Stimulated activated CD4-positive, alpha-beta T cell treated with anti-CD3 and anti-CD28 coated beads, TNF-alpha, amount 100 ng/mL, for 48 hours (primary cell): ENCODE measurements around the gene ERC1.

ENCODE experiments used
- DNase-seq, 3 donors: peaks; one replicate each; pipeline ENCODE4 v3.0.0-alpha.2; 2020; ENCODE audit warnings: low read depth in 3 of 3

The ERC1 gene

DNA sequence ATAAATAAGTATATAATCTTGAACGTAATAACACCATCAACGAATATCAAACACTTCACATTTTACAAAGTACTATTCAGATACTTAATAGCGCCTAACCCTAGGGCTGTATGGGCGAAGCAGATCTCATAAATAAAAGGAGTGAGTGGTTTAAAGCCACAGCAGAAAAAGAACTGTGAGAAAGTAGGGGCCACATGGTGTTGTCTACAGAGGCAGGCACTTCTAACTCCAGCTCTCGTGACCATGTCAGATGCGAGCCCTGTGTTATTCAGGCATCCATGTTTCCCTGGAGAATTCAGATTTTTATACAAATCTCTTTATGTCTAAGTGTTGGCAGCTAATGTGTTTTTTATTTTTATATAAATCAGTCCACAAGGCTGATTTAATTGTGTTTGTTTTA lies 391.1 kb downstream of the ERC1 start:
- DNase-seq = no peak

DNA sequence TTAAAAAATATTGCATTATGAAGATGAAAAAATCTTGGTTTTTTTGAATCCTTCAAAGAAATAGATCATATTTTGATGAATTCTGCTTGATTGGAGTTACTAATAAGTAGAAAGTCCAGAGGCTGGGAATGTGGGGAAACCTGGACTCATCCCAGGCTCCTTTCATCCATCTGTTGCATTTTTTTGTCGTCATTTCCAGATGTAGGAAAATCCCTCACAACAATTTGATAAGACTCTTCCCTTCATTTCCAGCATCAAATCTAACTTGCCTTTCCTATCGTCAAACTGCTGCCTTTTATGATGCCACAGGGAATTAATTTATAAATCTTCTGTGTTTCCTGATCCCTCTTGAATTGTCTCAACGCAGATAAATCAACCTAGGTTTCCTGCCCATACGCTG lies 391.8 kb downstream of the ERC1 start:
- DNase-seq = no peak

DNA sequence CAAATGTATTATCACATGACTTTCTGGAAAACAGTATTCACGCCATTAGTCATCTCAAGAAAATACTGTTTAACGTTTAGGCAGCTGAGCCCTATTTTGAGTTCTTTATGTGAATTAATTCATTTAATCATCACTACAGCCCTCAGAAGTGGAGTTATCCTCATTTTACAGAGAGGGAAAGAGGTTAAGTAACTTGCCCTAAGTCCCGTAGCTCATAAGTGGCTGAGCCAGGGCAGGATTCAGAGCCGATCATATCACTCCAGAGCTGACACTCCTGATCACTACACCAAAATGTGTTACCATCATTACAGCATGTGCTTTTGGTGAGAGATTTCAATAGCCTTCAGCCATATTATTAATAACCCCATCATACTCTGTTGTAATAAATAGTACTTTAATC lies 392.7 kb downstream of the ERC1 start:
- no peak for DNase-seq

DNA sequence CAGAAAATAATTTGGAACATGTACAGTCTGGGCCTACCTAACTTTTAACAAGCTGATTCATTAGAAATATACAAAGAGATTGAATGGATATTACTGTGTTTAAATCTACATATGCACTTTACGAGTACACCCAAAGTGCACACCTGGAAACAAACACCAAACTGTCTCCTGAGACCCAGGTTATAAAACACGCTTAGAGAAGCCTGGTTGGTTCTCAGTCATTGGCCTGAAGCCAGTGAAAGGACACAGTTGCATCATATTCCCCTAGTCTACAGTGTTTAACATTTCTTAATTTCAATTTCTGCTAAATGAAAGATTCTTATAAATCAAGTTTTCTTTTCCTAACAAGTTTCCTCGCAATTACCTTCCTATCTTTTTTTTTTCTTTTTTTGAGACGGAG lies 393.9 kb downstream of the ERC1 start:
- no peak for DNase-seq

DNA sequence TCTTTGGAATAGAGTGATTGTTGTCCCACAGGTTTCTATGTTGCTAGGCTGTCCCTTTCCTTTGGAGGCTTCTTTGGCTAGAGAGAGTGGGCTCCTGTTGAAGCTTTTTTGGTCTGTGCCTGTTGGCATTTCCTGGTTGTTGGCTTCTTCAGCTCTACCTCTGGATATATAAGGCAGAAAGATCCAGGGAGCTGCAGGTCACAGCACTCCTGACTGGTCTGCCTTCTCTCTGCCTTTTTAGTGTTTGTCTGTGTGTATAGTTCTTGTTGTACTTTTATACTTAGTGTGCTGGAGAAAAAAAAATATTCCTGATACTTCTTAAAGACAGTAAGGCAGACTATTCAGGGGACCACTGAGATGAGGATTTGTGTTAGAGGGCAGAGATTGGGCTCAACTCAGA lies 400.7 kb downstream of the ERC1 start:
- DNase-seq = no peak

DNA sequence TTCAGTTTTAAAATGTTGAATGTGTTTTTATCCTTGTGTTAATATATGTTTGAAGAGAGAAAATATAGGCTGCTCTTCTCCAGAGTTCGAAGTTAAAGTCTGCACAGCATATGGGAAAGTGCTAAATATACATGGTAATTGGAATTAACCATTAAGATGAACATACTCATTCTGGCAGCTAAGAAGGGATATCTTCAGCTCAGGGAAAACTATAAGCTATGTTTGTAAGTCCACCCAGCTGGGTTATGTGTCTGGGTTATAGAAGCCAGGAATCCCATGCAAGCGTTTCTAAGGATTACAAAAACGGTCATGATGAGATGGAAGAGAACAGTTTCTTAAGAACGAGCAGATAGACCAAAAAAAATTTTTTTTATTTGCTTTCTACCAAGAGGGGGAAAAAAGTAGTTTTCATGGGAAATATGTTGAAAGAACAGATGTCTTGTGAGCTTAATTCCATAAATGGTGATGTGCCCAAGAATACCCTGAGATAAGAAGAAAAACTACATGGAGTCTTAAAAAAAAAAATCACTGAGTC lies 404.5 kb downstream of the ERC1 start:
- no peak for DNase-seq

DNA sequence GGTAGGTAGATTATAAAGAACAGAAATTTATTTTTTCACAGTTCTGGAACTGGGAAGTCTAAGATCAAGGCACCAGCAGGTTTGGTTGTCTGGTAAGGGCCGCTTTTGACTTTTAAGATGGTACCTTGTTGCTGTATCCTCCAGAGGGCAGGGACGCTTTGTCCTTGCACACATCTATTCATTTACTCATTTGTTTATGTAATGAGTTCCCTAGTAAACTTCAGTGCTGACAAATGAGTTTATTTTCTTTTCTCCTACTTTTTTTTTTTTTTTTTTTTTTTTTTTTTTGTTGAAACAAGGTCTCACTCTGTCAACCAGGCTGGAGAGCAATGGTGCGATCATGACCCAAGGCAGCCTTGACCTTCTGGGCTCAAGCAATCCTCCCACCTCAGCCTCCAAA lies 407.6 kb downstream of the ERC1 start:
- DNase-seq = no peak

DNA sequence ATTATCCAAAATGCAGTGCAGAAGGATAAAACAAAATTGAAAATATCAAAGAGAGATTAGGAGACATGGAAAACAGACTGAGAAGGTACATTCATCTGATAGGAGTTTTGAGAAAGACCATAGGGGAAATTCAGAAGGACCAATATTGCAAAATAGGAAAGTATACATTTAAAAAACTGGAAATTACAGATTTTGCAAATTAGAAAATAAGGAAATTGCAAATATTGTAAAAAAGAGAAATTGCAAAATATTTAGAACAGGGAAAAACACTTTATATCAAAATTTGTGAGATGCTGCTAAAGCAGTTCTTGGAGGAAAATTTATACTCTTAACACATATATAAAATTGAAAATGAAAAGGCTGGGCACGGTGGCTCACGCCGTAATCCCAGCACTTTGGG lies 410.9 kb downstream of the ERC1 start:
- no peak for DNase-seq

DNA sequence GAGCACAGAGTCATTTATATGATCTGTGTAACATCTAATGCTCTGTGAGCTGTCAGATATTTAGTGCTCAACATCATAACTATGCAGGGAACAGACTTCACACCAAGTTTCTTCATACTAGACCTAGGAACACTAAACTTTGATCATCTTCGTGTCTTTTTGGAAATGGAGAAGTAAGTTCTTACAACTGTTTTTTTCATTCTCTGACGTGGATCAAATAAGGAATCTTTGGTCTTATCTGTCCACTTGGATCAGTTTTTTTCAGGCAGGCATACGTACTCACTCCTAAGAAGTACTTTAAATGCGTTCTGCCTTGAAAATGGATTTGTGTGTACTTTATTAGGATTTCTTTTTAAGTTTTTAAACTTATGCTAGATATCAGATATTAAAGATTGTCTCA lies 412.4 kb downstream of the ERC1 start:
- no peak for DNase-seq

DNA sequence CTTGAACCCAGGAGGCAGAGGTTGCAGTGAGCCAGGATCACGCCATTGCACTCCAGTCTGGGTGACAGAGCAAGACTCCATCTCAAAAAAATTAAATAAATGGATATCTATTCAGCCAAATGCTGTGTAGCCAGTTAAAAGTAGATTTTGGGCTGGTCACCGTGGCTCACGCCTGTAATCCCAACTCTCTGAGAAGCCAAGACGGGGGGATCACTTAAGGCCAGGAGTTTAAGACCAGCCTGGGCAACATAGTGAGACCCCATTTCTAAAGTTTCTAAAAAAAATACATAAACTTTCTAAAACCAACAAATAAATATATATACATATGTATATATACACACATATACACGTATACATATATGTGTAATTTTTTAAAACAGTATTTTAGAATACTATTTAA lies 414.6 kb downstream of the ERC1 start:
- DNase-seq = no peak

DNA sequence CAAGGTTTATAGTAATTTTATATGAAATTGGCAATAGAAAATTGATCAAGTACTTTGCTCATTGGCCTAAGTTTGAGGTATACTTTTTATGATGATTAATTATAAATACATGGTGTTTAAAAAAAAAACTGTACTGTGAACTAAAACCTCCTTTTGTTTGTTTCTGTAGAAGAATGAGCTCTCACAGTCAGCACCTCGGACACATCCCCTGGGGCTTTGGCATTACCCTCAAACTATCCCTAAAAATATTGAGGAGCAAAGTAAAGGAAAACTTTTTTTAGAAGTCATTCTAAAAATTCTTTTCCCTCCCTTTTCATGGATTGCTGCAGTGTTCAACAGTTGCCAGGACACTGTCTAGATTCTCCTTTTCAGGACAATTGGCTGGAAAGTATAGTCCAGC lies 419.8 kb downstream of the ERC1 start:
- no peak for DNase-seq

DNA sequence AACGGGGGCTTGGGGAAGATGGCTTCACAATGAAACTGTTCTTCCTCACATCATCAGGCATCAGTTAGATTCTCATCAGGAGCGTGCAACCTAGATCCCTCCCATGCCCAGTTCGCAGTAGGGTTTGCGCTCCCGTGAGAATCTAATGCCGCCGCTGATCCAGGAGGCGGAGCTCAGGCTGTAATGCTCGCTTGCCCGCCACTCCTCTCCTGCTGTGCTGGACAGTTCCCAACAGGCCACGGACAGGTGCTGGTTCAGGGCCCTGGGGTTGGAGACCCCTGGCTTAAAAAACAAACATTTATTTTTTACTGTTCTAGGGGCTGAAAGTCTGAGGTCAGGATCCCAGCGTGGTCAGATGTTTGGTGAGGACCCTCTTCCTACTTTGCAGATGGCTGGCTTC lies 422.9 kb downstream of the ERC1 start:
- DNase-seq = no peak

DNA sequence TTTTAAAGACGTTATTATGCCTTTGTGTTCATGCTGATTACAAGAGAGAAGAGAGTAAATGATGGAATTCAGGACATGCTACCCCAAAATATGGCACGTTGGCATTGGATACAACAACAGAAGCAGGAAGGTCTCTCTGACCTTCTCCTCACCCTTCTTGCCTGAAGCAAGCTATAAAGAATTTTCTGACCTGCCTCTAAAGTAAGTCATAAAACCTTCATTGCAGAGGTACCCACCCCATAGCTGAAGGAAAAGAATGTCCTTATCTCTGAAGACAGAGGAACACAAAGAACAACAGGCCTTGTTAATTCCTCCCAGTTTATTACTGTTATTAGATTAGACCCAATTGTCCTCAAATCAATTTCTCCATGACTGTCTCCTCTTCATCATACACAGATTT lies 427.1 kb downstream of the ERC1 start:
- no peak for DNase-seq

DNA sequence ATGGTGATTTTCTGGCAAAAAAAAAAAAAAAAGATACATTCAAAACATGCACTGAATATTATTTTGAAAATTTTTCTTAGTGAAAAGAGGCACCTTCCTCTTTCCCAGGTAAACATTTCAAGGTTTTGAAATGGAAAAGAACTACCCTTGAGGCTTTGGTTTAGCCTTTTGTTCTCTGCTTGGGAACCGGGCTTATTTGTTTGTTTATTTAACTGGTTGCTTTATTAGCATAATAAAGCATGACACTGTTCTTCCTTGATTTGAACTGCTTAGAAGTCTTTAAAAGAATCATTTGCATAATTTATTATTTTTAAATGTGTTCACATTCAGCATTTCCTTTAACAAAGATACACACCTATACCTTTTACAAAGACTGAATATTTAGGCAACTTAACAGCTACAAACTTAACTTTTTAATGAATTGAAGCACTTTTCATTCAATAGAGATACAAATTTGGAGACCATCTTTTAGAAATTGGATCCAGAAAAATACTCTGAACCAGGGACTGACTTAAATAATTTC lies 428.9 kb downstream of the ERC1 start:
- no peak for DNase-seq

DNA sequence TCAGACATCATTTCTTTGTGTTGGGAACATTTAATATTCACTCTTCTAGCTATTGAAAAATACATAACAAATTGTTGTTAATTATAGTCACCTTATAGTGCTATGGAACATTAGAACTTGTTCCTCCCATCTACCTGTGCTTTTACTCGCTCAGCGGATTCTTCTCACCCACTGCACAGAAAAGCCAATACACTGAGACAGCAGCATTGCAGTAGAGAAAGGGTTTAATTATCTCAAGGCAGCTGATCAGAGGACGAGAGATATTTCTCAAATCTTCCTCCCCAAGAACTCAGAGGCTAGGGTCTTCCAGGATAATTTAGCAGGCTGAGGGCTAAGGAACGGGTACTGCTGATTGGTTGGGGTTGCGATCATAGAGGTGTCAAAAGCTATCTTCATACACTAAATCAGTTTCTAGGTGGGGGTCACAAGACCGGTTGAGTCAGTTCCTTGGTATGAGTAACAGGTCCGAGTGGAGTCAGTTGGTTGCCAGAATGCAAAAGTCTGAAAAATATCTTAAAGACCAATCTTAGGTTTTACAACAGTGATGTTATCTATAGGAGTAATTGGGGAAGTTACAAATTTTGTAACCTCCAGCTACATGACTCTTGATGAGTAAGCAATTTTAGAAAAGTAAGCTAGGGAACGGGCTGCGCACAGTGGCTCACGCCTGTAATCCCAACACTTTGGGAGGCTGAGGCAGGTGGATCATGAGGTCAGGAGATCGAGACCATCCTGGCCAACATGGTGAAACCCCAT lies 430.2 kb downstream of the ERC1 start:
- no peak for DNase-seq

DNA sequence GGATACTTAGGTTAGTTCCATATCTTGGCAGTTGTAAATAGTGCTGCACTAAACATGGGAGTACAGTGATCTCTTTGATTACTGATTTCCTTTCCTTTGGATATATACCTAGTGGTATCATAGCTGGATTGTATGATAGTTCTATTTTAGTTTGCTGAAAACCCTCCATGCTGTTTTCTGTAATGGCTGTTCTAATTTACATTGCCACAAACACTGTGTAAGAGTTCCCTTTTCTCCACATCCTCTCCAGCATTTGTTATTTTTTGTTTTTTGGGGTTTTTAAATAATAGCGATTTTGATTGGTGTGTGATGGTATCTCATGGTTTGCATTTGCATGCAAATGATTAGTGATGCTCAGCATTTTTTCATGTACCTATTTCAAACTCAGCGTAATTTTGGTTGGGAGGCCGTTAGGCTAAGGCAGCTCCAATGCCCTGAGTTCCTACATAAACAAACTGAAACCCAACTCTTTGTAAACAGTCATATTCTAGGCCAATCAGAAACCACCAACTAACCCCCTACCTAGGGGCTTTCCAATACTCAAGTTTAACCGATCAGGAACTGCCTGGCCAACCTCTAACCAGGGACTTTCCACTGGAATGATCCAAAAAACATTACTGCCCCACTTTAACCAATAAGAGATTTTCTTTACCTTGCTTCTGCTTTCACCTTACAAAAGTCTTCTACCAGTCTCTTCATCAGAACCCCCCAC lies 431.7 kb downstream of the ERC1 start:
- DNase-seq = no peak

DNA sequence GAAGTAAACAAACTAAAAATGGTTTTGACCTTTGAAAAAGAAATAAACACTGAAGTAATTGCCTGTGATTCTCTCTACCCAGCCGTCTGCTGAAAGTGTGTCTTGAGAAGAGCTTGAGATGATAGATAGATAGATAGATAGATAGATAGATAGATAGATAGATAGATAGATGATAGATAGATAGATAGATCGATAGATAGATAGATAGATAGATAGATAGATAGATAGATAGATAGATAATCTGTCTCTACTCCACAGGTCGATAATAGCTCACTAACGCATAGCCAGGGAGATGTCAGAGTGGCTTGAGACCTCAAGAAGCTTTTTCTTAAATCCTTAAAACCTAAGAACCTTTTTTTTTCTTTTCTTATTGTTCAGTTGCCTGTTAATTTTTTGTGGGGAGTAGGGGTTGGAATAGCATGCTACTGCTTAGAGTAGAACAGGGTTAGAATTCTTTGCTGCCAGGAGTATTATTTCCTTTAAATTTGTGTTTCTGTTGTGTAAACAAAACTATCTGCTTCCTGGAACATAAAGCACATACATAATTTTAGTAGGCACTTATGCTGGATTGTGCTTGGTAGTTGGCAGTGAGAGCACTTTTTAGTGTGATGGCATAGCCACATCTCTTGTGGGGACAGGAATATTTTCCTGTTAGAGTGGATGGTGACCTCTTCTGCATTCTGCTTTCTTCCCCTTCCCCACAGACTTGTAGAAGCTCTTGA lies 433.8 kb downstream of the ERC1 start:
- no peak for DNase-seq

DNA sequence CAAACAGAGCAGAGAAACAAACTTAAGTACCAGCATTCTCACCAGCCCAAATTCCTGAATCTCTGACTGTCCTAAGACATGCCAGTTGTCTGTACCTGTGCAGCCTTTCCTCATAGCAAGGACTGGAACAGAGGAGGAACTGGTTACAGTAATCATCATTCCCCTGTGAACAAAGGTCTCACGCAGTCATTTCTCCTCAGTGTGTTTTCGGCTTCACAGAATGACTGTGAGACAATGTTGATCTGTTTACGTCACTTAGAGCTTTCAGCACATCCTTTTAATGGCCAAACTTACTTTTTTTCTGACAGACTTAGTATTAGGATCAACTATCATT lies 434.3 kb downstream of the ERC1 start:
- DNase-seq = no peak

DNA sequence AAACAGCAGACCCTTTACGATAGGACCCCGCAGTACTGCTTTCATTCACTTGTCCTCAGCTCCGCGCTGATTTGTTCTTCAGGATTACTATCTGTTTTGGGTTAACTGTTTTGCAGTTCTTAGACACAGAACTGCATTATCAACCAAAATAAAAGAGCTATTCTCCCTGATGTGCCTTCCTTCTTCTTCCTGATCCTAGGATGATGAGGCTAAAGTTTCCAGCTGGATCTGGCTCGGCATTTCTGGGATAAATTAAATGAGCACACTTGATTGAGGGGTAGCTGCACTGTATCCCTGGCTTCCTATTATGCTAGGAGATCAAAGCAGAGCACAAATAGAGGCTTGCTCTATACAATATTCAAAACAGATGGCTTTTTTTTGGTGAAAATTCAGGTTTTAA lies 437.6 kb downstream of the ERC1 start:
- no peak for DNase-seq

DNA sequence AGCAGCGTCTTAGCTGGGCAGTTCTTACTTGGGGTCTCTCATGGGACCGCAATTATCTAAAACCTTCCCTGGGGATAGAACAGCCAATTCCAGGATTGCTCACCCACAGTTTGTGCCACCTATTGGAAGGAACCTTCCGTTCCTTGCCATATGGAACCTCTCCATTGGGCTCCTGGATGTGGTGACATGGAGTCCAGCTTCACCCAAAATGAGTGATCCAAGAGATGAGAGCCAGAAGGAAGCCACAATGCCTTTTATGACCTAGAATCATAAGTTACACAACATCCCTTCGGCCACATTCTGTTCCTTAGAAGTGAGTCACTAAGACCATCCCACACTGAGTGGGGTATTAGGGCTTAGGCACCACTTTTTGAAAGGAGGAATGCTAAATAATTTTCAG lies 439.0 kb downstream of the ERC1 start:
- no peak for DNase-seq

DNA sequence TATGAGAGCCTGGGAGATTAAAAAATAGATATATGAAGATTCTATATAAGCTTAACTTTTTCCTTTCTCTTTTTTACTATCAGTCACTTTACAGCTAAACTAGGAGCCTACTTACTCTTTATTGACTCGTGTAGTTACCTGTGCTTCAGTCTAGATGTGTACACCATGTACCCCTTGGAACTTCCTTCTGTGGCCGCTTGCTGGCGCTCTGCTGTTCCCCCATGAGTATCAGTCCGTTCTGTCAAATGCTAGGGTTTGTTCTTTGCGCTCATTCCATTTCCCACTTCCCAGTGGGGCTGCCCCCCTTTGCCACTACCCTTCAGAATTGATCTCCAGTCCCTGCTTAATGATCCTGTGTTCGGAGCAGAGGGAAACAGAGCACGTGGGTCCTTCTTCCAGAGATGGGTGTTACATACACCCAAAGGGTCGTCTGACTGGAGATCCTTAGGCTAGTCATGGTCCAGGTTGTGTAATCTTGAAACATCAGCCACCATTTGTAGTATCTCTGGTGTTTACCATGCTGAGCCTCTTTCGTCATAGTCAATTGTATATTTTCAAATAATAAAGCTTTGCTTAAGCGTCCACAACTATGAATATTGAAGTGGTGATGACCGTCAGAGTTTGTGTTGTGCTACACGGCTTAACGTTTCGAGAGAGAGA lies 443.4 kb downstream of the ERC1 start:
- no peak for DNase-seq

DNA sequence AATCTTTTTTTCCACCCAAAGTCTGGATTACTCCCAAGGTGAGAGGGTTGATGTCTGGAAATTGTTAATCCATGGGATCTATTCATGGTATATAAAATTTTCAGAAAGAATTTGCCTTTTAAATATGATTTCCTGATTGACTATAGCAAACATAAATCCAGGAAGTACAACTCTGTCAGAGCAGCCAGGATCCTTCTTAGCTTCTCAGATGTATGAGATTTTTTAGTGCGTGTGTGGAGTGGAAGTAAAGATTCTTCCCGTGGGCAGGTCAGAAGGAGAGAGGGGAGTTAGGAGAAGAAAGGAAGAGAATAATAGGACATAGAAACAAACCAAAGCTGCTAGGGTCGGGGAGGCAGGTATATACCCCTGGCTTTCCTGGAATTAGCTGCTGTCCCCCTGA lies 444.0 kb downstream of the ERC1 start:
- no peak for DNase-seq
